Hepatocyte (in vitro differentiated cells): ENCODE measurements around the gene GP1BB. TPM values are rescaled to one million over a fixed set of nuclear protein-coding genes. Genes with fewer than 3 reads are reported as not detected.
A peak's percentile ranks its signal among the peaks of the same experiment; 100 is the strongest.

ENCODE experiments used
- DNase-seq: peaks from one replicate; pipeline ENCODE4 v3.0.0-alpha.2; 2016; ENCODE audit warnings: low spot score
- H2AFZ ChIP-seq: fragments of 200-600 bp; sonication (generic); 2 replicates; pipeline ENCODE4 v1.6.0; 2016; ENCODE audit warnings: antibody characterized with exemption, mild to moderate bottlenecking
- H3K27ac ChIP-seq: fragments of 200-600 bp; sonication (generic); 2 replicates; pipeline ENCODE4 v1.5.1; 2016; ENCODE audit warnings: mild to moderate bottlenecking
- H3K27me3 ChIP-seq: fragments of 200-600 bp; sonication (generic); 2 replicates; pipeline ENCODE4 v1.6.1; 2016
- H3K36me3 ChIP-seq: fragments of 200-600 bp; sonication (generic); replicated peaks from 2 replicates; pipeline ENCODE4 v1.5.1; 2016; ENCODE audit warnings: low read depth; ENCODE audit not compliant: insufficient read depth
- H3K4me1 ChIP-seq: fragments of 200-600 bp; sonication (generic); 2 replicates; pipeline ENCODE4 v1.5.1; 2016; ENCODE audit warnings: mild to moderate bottlenecking, moderate library complexity; ENCODE audit not compliant: insufficient read depth
- H3K4me2 ChIP-seq: fragments of 200-600 bp; sonication (generic); 2 replicates; pipeline ENCODE4 v1.6.0; 2016
- H3K4me3 ChIP-seq: fragments of 200-600 bp; sonication (generic); 2 replicates; pipeline ENCODE4 v1.5.1; 2016; ENCODE audit warnings: mild to moderate bottlenecking
- H3K79me2 ChIP-seq: fragments of 200-600 bp; sonication (generic); 2 replicates; pipeline ENCODE4 v1.6.0; 2017; ENCODE audit warnings: mild to moderate bottlenecking
- H3K9me2 ChIP-seq: fragments of 200-600 bp; sonication (generic); replicated peaks from 2 replicates; pipeline ENCODE4 v1.6.0; 2017; ENCODE audit warnings: mild to moderate bottlenecking; ENCODE audit not compliant: insufficient read depth
- H3K9me3 ChIP-seq: fragments of 200-600 bp; sonication (generic); 2 replicates; pipeline ENCODE4 v1.5.1; 2016; ENCODE audit warnings: low read depth, mild to moderate bottlenecking
- H4K20me1 ChIP-seq: fragments of 200-600 bp; sonication (generic); 2 replicates; pipeline ENCODE4 v1.6.0; 2016; ENCODE audit warnings: mild to moderate bottlenecking; ENCODE audit not compliant: insufficient read depth, poor library complexity, severe bottlenecking
- CTCF ChIP-seq: fragments of 200-600 bp; sonication (generic); IDR thresholded peaks from 2 replicates; pipeline ENCODE4 v1.5.1; 2016; ENCODE audit warnings: antibody characterized with exemption, mild to moderate bottlenecking; ENCODE audit not compliant: poor library complexity
- EZH2 ChIP-seq: fragments of 200-600 bp; sonication (generic); IDR thresholded peaks from 2 replicates; pipeline ENCODE4 v1.6.1; 2016; ENCODE audit warnings: antibody characterized with exemption, mild to moderate bottlenecking, borderline replicate concordance
- EZH2phosphoT487 ChIP-seq: fragments of 200-600 bp; sonication (generic); IDR thresholded peaks from one replicate; pipeline ENCODE4 v1.6.1; 2018; ENCODE audit warnings: antibody characterized with exemption, mild to moderate bottlenecking, low read depth, moderate library complexity; ENCODE audit not compliant: unreplicated experiment, severe bottlenecking
- WGBS: methylation state at CpG from one replicate; pipeline ENCODE4 v1.1.6; 2016; ENCODE audit warnings: low lambda C conversion rate; ENCODE audit errors: missing lambda C conversion rate; 5-methylcytosine and 5-hydroxymethylcytosine counted together
- polyA plus RNA-seq: library from polyadenylated mRNA; unstranded; fragments of >200 nt; fragmentation: Nextera tagmentation; extraction: Ambion mirVana; gene quantifications from 2 replicates; pipeline ENCODE4 v1.2.1, GENCODE V29; 2016
- total RNA-seq: library from RNA; depleted of rRNA; stranded (reverse); fragments of >200 nt; gene quantifications from 2 replicates; pipeline ENCODE4 v1.2.3, GENCODE V29; 2014

Gene GP1BB
- total and polyA plus RNA-seq, 2 experiments from 2014 or later, result 2.5 to 2.8 TPM

- peaks cover 97% of the 10 kb centered on the region for H3K27me3 ChIP-seq
- no peaks in the 10 kb centered on the region for H3K79me2 ChIP-seq
- H3K27ac ChIP-seq, result no peak overlapping the region
- no peaks in the 10 kb centered on the region for H3K4me1 ChIP-seq
- no peak for DNase-seq
- peak overlapping the region; percentile 73 for H3K4me2 ChIP-seq
- H3K4me3 ChIP-seq, result no peak overlapping the region
- no peaks in the 10 kb centered on the region for H3K36me3 ChIP-seq
- no peak for TF ChIP-seq CTCF
- TF ChIP-seq EZH2, result peak; percentile 20
- no peaks in the 10 kb centered on the region for H3K9me3 ChIP-seq
- H3K9me2 ChIP-seq, result no peaks in the 10 kb centered on the region
- WGBS, result 32% methylated on average over 29 of the region's 35 CpGs
- no peak overlapping the region for H2AFZ ChIP-seq
- no peaks in the 10 kb centered on the region for H4K20me1 ChIP-seq
Observed at GRCh38 chr22:19767427-19768341, 44.3 kb downstream of the GP1BB start.

DNA sequence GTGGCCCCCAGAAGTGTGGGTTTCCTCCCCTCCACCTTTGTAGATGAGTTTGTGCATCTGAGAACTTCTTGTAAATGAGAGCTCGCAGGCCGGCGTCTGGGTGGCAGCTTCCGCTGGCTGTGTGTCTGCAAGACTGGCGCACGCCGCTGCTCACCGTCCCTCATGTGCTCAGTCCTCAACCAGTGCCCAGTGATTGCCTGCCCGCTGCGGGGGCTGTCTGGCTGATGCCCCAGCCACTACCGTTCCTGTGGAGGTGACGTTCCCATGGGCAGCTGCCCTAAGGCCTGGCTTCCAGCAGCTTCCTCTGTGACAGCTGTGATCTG is 46.0 kb downstream of the GP1BB start:
- TF ChIP-seq EZH2phosphoT487 (no peak), CTCF (no peak), EZH2 (no peak)
- no peaks in the 10 kb centered on the region for H4K20me1 ChIP-seq
- 96% methylated on average over 12 of the region's 12 CpGs for WGBS

GRCh38 chr22:19770349-19771220 is 47.2 kb downstream of the GP1BB start:
- Histone ChIP-seq H3K4me1 (no peaks in the 10 kb centered on the region), H3K36me3 (no peaks in the 10 kb centered on the region), H3K9me2 (no peaks in the 10 kb centered on the region), H3K4me3 (no peak overlapping the region), H3K27ac (no peak overlapping the region), H3K9me3 (no peaks in the 10 kb centered on the region), H4K20me1 (no peaks in the 10 kb centered on the region), H3K79me2 (no peaks in the 10 kb centered on the region), H3K4me2 (no peak overlapping the region), H2AFZ (no peak overlapping the region), H3K27me3 (peaks cover 94% of the 10 kb centered on the region)
- TF ChIP-seq EZH2, result no peak
- TF ChIP-seq CTCF, result no peak
- no peak for TF ChIP-seq EZH2phosphoT487
- no peak for DNase-seq
- WGBS, result 89% methylated on average over 25 of the region's 25 CpGs

More for the DNA sequence above, 46.0 kb downstream of the GP1BB start:
- Histone ChIP-seq H2AFZ (no peak overlapping the region), H3K36me3 (no peaks in the 10 kb centered on the region), H3K4me3 (no peak overlapping the region), H3K9me2 (no peaks in the 10 kb centered on the region), H3K4me2 (no peak overlapping the region), H3K27me3 (peaks cover 96% of the 10 kb centered on the region), H3K9me3 (no peaks in the 10 kb centered on the region), H3K4me1 (no peaks in the 10 kb centered on the region), H3K27ac (no peak overlapping the region), H3K79me2 (no peaks in the 10 kb centered on the region)
- DNase-seq, result no peak
